ES-I3 (cell line): Measurements from ENCODE around the gene CFAP61.

Experiments
- H3K36me3 ChIP-seq: 2 replicates; pipeline ENCODE4 v1.6.1; 2013; ENCODE audit warnings: mild to moderate bottlenecking, low read length, control low read depth, moderate library complexity; ENCODE audit not compliant: insufficient read depth
- H3K4me1 ChIP-seq: 2 replicates; pipeline ENCODE4 v1.6.1; 2013; ENCODE audit warnings: mild to moderate bottlenecking, control low read depth, low read length; ENCODE audit not compliant: insufficient read depth
- H3K9ac ChIP-seq: 2 replicates; pipeline ENCODE4 v1.6.1; 2013; ENCODE audit warnings: low read depth, mild to moderate bottlenecking, low read length, moderate library complexity
- H3K9me3 ChIP-seq: 2 replicates; pipeline ENCODE4 v1.6.1; 2013; ENCODE audit warnings: mild to moderate bottlenecking, low read length, moderate library complexity; ENCODE audit not compliant: control insufficient read depth, insufficient read depth

Gene CFAP61

DNA sequence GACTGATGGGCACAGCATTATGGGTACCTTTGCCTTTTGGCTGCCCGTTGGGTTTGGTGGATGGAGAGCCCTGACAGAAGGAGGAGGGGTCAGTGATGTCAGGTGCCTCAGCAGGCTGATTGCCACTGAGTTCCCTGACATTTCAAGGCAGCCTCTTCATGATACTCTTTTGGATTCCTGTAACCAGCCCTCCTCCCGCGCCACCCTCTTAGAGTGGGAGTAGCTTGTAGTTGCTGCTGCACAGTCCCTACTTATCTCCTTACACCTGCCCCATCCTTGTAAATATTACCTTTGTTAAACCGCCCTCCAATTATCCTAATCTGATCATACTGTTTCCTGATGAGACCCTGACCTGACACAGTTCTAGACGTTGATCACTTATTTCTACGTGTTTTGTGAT is 140.0 kb downstream of the CFAP61 start:
- Histone ChIP-seq H3K36me3 (no peaks in the 10 kb centered on the region), H3K9me3 (no peaks in the 10 kb centered on the region), H3K4me1 (no peaks in the 10 kb centered on the region), H3K9ac (no peak overlapping the region)

DNA sequence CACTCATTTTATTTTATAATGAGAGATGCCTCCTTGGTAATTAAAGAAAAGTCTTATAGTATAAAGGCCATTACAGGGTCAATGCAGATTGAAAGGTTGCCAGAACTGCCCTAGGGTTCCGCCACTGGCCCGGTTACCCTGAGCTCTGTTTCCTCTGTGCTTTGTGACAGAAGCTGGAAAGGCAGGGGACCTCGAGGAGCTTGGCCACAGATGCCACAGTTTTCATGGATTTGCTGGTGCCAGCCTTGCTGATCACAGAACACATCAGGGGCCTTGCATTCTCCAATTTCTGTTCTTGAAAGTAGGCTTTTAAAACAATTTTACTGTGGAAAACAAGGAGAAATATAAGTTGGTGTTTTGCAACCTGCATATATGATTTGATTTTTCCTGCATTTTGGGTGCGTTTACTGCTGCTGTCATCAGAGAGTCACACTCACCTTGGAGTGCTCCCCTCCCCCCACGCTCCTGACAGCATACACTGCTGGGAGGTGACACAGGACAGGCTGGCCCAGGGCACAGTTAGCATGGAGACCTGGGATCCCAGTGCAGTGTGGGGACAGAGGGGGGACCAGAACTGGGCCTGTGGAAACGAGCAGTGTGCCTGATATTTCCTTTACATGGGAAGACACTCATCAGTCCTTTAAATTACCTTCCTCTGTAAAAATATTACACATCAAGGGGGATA is 142.8 kb downstream of the CFAP61 start:
- H3K4me1 ChIP-seq: no peaks in the 10 kb centered on the region
- H3K9me3 ChIP-seq: no peaks in the 10 kb centered on the region
- H3K36me3 ChIP-seq: no peaks in the 10 kb centered on the region
- no peak overlapping the region for H3K9ac ChIP-seq

DNA sequence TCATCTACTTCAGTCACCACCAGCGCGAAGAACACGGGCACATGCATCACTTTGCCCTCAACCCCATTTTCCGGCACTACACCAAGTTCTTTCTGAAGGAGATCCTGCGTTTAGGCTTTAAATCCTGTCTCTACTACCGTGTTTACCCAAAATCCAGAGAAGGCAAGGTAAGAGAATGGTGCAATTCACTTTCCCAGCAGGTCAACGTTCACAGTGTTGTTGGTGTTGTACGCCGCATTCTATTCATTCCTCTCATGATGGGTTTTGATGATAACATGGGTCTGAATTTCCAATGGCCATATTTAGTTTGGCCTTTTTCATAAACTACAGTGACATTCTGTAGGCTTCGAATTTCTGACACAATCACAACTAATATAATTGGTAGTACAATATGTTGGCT is 144.3 kb downstream of the CFAP61 start:
- no peaks in the 10 kb centered on the region for H3K4me1 ChIP-seq
- H3K9me3 ChIP-seq: no peaks in the 10 kb centered on the region
- H3K36me3 ChIP-seq: no peaks in the 10 kb centered on the region
- H3K9ac ChIP-seq: no peak overlapping the region

DNA sequence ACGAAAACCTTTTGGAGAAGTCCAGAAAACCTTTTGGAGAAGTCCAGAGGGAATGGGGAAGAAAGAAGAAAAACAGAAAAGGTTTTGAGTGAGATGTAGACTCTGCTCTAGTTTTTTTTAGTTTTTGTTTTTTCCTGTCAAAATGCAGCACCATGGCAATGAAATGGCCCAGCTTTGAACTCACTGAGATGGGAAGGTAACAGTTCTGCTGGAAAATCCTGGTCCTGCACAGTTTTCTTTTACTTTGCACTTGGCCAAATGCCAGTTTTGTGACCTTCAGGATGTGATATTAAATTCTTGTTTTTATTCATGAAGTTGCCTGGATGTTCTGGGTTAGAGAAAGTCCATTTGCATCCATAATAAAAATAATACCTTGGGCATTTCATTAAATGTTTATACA is 145.7 kb downstream of the CFAP61 start:
- H3K4me1 ChIP-seq: no peaks in the 10 kb centered on the region
- no peaks in the 10 kb centered on the region for H3K36me3 ChIP-seq
- H3K9me3 ChIP-seq: no peaks in the 10 kb centered on the region
- no peak overlapping the region for H3K9ac ChIP-seq

DNA sequence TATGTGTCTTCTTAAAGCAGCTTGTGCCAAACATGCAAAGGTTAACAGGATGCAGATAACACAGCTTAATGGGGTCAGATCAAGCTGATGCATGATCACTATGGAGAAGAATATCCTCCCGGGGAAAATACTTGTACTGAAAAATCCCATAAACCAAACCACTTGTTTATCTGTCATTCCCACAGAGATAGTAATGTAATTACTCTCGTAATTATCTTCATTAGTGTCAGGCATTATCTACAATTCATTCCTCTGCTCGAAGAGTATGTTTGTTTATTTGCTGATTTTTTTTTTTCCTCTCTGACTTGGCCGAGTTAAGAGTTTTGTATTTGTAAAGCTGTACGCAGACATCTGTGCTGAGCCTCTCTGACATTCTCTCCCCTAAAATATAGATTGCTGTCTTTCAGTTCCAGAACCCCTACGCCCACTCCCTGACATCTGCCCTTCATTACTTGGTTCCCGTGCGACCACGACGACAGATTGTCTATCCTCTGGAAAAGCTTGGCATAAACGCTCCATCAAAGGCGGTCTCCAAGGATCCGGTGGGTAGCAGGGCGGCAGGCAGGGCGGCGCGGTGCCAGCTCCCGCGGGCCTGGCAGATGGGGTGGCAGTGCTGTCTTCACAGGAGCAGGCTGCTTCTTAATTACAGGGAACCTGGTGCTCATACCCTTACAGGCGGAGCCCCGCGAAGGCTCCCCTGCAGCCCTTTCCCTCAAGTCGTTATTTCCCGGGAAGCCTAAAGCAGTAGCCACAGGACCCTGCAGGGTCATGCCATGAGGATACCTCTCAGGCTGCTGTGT is 147.2 kb downstream of the CFAP61 start:
- Histone ChIP-seq H3K4me1 (no peaks in the 10 kb centered on the region), H3K36me3 (no peaks in the 10 kb centered on the region), H3K9me3 (no peaks in the 10 kb centered on the region), H3K9ac (no peak overlapping the region)

DNA sequence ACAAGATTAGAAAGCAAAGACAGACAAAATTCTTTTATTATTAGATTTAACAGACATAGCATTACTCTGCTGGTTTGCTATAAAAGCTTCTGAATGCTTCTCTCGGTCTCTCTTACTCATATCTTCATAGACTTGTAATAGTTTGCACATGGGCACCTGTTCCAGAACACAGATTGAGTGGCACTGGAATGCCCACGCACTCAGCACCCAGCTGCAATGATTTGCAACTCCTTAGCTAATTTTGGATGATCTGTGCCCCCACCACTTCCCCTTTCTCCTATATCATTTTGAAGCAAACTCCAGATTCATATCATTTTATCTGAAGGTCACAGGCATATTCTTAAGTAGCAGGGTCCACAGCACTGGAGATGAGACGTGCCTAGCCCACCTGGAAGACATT is 148.8 kb downstream of the CFAP61 start:
- Histone ChIP-seq H3K9ac (no peak overlapping the region), H3K36me3 (no peaks in the 10 kb centered on the region), H3K4me1 (no peaks in the 10 kb centered on the region), H3K9me3 (no peaks in the 10 kb centered on the region)

DNA sequence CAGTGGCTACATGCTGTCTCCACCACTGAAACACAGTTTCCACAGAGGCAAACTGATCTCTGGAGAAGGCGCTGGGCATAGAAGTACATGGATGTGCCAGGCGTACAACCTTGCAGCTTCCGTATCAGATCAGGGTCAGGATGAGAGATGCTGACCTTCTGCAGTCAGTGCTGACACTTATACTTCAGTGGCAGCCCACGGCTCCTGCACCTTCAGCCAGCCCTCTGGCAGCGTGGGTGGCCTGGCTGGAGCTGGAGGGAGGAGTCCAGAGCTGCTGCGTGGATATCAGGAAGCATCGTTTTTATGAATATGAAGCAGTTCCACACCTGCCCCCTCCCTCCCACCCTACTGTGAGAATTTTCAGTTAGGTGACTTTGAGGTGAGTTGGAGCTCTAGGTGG is 149.3 kb downstream of the CFAP61 start:
- H3K36me3 ChIP-seq: no peaks in the 10 kb centered on the region
- no peaks in the 10 kb centered on the region for H3K9me3 ChIP-seq
- H3K9ac ChIP-seq: no peak overlapping the region
- no peaks in the 10 kb centered on the region for H3K4me1 ChIP-seq

DNA sequence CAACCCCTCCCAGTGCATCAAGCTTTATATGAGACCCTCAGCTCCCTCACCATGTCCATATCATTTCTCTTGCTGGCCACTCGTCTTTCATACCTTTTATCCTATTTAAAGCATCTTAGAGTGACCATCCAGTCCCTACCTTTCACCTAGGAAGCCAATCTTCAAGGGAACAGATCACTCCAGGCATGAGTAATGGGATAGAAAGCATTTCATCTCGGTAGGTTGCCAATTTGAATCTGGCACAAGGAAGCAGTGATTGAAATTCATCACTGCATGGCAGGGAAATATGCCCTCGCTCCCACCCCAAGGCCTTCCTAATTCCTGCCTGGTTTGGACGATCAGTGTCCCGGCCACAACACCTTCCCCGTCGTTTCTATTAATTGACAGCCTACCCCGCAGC is 150.4 kb downstream of the CFAP61 start:
- Histone ChIP-seq H3K36me3 (no peaks in the 10 kb centered on the region), H3K9ac (no peak overlapping the region), H3K4me1 (no peaks in the 10 kb centered on the region), H3K9me3 (no peaks in the 10 kb centered on the region)

DNA sequence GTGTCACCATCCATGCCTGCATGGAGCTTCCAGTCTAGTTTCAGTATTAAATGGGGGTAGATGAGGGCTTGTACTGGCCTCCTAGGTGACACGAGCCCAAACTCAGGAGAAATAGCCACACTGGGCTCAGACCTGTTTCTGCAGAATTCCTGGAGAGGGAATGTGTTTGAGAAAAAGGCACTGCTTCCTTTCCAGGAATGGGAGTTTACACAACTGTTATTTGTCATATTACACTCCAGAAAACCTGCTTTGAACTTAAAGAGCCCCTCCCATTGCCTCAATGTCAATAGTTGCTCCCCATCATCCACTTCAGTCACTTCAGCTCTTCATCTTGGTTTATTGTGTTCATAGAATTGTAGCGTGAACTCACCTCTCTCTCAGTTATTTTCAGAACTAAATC is 151.5 kb downstream of the CFAP61 start:
- H3K9me3 ChIP-seq: no peaks in the 10 kb centered on the region
- no peaks in the 10 kb centered on the region for H3K36me3 ChIP-seq
- no peak overlapping the region for H3K9ac ChIP-seq
- no peaks in the 10 kb centered on the region for H3K4me1 ChIP-seq

DNA sequence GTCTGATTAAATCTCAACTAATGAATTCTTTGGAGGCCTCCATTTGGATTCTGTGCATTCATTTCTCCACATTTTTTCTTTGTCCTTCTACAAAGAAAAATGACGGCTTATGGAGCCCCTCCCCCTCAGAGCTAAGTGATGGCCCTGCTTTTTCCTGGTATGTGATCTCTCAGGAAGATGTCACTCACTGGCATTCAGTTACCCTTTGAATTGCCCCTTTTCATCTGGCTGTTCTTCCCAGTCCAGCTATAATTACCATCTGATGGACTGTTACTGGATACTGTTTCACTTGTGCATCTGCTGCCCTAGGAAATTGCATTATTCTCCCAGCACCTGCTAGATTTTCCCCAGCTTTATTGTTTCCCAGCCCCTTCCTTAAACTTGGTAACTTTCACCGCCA is 151.9 kb downstream of the CFAP61 start:
- no peaks in the 10 kb centered on the region for H3K36me3 ChIP-seq
- no peak overlapping the region for H3K9ac ChIP-seq
- no peaks in the 10 kb centered on the region for H3K9me3 ChIP-seq
- no peaks in the 10 kb centered on the region for H3K4me1 ChIP-seq

DNA sequence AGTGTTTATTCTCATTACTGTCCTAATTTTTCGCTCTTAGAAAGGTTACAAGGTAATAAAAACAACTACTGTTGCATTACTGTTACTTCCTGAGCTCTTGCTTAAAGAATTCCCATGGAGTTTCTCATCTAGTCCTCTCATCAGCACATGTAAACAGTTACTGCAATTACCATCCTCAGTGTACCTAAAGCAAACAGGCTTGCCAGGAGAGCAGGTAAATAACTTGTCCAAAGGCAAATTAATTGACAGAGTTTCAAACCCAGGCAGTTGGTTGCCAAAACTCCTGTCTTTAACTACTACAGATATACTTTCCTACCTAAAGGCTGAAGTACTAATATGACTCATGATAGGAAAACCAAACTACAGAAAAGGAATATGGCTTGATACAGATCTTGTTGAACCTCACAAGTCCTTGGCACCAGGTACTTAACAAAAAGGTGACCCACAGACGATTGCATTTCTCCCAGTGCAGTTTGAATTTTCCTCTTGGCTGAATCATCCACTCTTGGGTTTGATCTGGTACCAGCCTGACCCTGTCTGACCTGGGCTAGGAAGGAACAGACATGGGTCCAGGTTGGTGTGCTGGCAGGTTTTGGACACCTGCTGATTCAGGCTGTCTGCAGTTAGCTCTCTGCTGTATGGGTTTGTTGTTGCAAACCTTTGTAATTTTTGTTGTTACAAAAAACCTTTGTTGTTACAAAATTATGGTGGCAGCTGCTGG is 153.0 kb downstream of the CFAP61 start:
- Histone ChIP-seq H3K4me1 (no peaks in the 10 kb centered on the region), H3K36me3 (no peaks in the 10 kb centered on the region), H3K9ac (no peak overlapping the region), H3K9me3 (no peaks in the 10 kb centered on the region)

DNA sequence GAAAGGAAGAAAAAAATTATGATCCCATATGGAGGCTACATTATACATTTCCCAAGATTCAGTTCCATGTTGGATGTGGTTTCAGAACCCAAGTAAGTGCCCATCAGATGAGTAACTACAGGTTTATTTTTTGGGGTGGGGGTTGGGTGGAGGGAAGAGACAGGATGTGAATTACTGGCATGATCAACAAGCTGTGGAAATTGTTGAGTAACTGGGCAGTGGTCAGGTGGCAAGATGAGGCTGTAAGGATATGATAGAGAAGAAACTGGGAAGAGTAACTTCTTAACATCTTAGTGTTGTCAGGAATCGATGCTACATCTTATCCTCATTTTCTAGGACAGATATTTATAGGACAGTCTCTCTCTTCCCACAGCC is 153.5 kb downstream of the CFAP61 start:
- H3K9ac ChIP-seq: no peak overlapping the region
- H3K36me3 ChIP-seq: no peaks in the 10 kb centered on the region
- H3K4me1 ChIP-seq: no peaks in the 10 kb centered on the region
- no peaks in the 10 kb centered on the region for H3K9me3 ChIP-seq

DNA sequence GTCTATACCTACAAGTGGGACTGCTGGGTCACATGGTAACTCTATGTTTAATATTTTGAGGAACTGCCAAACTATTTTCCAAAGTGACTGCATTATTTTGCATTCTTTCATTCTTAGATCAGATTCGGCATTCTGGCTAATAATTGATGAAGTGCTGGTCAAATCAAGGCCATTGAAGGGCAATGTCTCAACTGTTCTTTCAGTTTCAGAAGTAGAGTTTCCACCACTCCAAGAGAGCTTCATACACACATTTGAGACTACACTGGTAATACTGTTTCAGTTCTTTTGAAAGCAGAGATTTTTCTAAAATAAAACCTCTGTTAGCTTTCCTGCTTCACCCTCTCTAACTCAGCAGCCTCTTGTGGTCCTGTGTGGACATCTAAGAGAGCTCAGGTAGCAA is 154.5 kb downstream of the CFAP61 start:
- Histone ChIP-seq H3K36me3 (no peaks in the 10 kb centered on the region), H3K9me3 (no peaks in the 10 kb centered on the region), H3K4me1 (no peaks in the 10 kb centered on the region), H3K9ac (no peak overlapping the region)

DNA sequence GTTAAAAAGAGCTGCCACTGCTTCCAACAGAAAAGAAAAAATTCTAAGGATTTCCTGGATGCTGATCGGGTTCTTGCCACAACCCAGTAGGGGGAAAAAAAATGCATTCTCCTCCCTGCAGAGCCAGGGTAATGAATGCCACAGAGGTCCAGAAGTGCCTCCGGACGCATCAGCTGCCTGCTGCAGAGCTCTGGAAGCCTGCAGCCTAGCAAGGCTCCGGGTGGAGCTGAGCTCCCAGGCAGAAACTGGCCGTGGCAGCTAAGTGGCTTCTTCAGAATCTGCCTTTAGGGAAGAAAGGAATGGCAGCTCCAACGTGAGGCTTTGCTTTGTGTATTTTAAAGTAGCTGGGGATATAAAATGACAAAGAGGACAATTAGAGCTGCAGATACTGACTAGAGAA is 155.0 kb downstream of the CFAP61 start:
- no peak overlapping the region for H3K9ac ChIP-seq
- no peaks in the 10 kb centered on the region for H3K36me3 ChIP-seq
- no peaks in the 10 kb centered on the region for H3K9me3 ChIP-seq
- no peaks in the 10 kb centered on the region for H3K4me1 ChIP-seq

DNA sequence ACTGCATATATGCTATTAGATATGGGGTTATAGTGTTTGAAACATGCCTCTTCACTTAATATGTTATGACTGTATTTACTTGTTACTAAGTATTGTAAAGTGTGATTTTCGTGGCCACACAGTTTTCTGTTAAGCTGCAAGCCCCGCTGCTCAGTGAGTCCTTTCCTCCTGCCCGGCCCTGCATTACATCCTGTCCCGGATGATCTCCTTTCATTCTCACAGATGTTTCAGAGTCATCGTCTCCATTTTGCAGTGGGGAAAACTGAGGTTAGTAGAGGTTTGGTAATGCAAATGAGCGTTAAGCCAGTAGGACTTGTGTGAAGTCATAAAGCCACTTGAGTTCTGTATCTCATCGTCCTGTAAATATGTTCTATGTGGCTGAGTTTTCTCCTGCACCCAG is 155.5 kb downstream of the CFAP61 start:
- Histone ChIP-seq H3K4me1 (no peaks in the 10 kb centered on the region), H3K9ac (no peak overlapping the region), H3K9me3 (no peaks in the 10 kb centered on the region), H3K36me3 (no peaks in the 10 kb centered on the region)
